HepG2 (cell line): ENCODE measurements around the gene TMEM59.

Experiments used
- CCAR2 ChIP-seq: fragments of 200-400 bp; formaldehyde crosslinking; optimal IDR thresholded peaks from 2 replicates; pipeline ENCODE3; 2018; ENCODE audit warnings: low read depth, mild to moderate bottlenecking, low read length, moderate library complexity
- CTCF ChIP-seq: sonication (generic); formaldehyde crosslinking; IDR thresholded peaks from 2 replicates; pipeline ENCODE4 v1.5.0; 2020; ENCODE audit warnings: mild to moderate bottlenecking, missing genetic modification reagents, moderate library complexity
- IRX3 ChIP-seq: sonication (generic); formaldehyde crosslinking; IDR thresholded peaks from 2 replicates; pipeline ENCODE4 v1.8.1; 2023; ENCODE audit warnings: mild to moderate bottlenecking, low read depth, missing genetic modification reagents, borderline replicate concordance
- MNT ChIP-seq: fragments of 450-650 bp; IDR thresholded peaks from 2 replicates; pipeline ENCODE4 v1.6.1; 2016
- SAP130 ChIP-seq: IDR thresholded peaks from 2 replicates; pipeline ENCODE4 v1.6.1; 2016; ENCODE audit warnings: low read depth
- TAF1 ChIP-seq: sonication (generic); formaldehyde crosslinking; IDR thresholded peaks from 2 replicates; pipeline ENCODE4 v1.4.0; 2020; ENCODE audit warnings: missing genetic modification reagents
- ZNF878 ChIP-seq: sonication (generic); formaldehyde crosslinking; IDR thresholded peaks from 2 replicates; pipeline ENCODE4 v1.8.1; 2023; ENCODE audit warnings: mild to moderate bottlenecking, missing genetic modification reagents, moderate library complexity
- TF ChIP-seq, protein P1 (sequence below): IDR thresholded peaks from 2 replicates; pipeline ENCODE4 v1.6.1; 2012; ENCODE audit warnings: inconsistent platforms

DNA sequence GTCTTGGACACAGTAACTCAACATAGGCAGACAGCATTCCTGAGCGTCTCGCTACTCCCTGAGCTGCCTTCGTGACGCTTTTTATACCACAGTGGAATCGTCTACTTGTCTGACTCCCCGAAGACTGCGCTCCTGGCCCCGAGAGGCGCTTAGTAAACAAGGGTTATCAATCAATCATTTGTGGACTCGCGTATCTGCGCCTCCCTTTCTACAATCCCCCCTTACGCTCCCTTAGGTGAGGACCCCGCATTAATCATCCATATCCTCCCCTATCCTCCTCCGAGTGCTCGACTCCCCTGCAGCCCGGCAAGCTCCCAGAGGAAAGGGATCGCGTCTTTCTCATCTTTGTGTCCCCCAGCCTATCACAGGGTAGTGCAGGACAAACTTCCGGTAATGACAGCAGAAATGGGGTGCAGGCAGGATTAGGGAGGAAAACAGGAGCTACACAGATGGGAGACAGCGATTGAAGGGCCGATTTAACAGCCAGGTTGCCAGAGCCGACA, 522 bp downstream of the TMEM59 start:
- TF ChIP-seq ZNF878 (CRISPR knock-in tag): no peak
- TF ChIP-seq TAF1: no peak
- TF ChIP-seq CTCF: no peak
- TF ChIP-seq, protein P1, sequence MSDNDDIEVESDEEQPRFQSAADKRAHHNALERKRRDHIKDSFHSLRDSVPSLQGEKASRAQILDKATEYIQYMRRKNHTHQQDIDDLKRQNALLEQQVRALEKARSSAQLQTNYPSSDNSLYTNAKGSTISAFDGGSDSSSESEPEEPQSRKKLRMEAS: no peak
- no peak for TF ChIP-seq IRX3 (CRISPR knock-in tag)
- no peak for TF ChIP-seq SAP130 (CRISPR knock-in tag)
- no peak for TF ChIP-seq CCAR2
- TF ChIP-seq MNT: no peak
